GM12892 (cell line): ENCODE measurements around the gene NRM.
A peak's percentile ranks its signal among the peaks of the same experiment; 100 is the strongest.
"Not testable (repeated sequence)": the region's sequence is repeated elsewhere in the genome, so short reads cannot be mapped to it uniquely, and the experiment has no call there.

Experiments
- DNase-seq: peaks from one replicate; pipeline ENCODE4 v3.0.0; 2011; ENCODE audit not compliant: insufficient read length
- FAIRE-seq: peaks from 2 replicates; lab custom pipeline; 2011; peaks lifted over from hg19 to GRCh38; lab: Jason Lieb, UNC
- POLR2A ChIP-seq: IDR thresholded peaks from 2 replicates; pipeline ENCODE4 v1.6.1; 2011; ENCODE audit warnings: low read depth, low read length, control low read depth
- POLR2AphosphoS5 ChIP-seq: IDR thresholded peaks from 2 replicates; pipeline ENCODE4 v1.6.1; 2011; ENCODE audit warnings: low read depth, low read length, control low read depth
- TAF1 ChIP-seq: IDR thresholded peaks from 2 replicates; pipeline ENCODE4 v1.6.1; 2011; ENCODE audit warnings: low read depth, mild to moderate bottlenecking, control low read depth, low read length, borderline replicate concordance

NRM gene

GRCh38 chr6:30724906-30725667, 34.3 kb upstream of the NRM start:
- DNase-seq (no peak), FAIRE-seq (no peak)
- TF ChIP-seq POLR2A: peak; percentile 68; the same call in 1 of the 2 replicates
- no peak for TF ChIP-seq TAF1
- peak; percentile 83 for TF ChIP-seq POLR2AphosphoS5

- TF ChIP-seq POLR2A: peak; percentile 20; the same call in 1 of the 2 replicates
- DNase-seq, FAIRE-seq: not testable (repeated sequence)
Observed at GRCh38 chr6:30723843-30724741, 33.3 kb upstream of the NRM start.

GRCh38 chr6:30723159-30723842, 32.5 kb upstream of the NRM start:
- not testable (repeated sequence) for DNase-seq, FAIRE-seq
- TF ChIP-seq POLR2A: peak; percentile 59
- peak; percentile 48; the same call in 1 of the 2 replicates for TF ChIP-seq POLR2AphosphoS5

- peak; percentile 87 for FAIRE-seq
- peak; percentile 50 for DNase-seq
- TF ChIP-seq TAF1: no peak
- peak; percentile 25 for TF ChIP-seq POLR2A
- peak; percentile 72 for TF ChIP-seq POLR2AphosphoS5
Observed at GRCh38 chr6:30722280-30723112, 31.7 kb upstream of the NRM start.

GRCh38 chr6:30722025-30722279, 31.2 kb upstream of the NRM start:
- not testable (repeated sequence) for FAIRE-seq, DNase-seq

- peak; percentile 71 for DNase-seq
- TF ChIP-seq TAF1 (no peak; the same call in 1 of the 2 replicates), POLR2A (peak; percentile 78), POLR2AphosphoS5 (peak; percentile 88)
- FAIRE-seq: peak; percentile 48
Observed at GRCh38 chr6:30721198-30722024, 30.6 kb upstream of the NRM start.

GRCh38 chr6:30720738-30721197, 30.0 kb upstream of the NRM start:
- FAIRE-seq (no peak), DNase-seq (no peak)

GRCh38 chr6:30719791-30720737, 29.3 kb upstream of the NRM start, which contains the start of gene TUBB:
Gene TUBB (plus strand): TSS chr6:30720352. CDS start chr6:30720507, 155 bp downstream.
- TF ChIP-seq POLR2A (peak; percentile 93), TAF1 (peak; percentile 99), POLR2AphosphoS5 (peak; percentile 91)
- FAIRE-seq (peak; percentile 95), DNase-seq (peak; percentile 70)

More at GRCh38 chr6:30720738-30721197, 30.0 kb upstream of the NRM start:
- TF ChIP-seq POLR2AphosphoS5 (no peak; the same call in 1 of the 2 replicates), TAF1 (no peak), POLR2A (no peak)

GRCh38 chr6:30719356-30719755, 28.6 kb upstream of the NRM start:
- no peak; the same call in 1 of the 2 replicates for TF ChIP-seq POLR2AphosphoS5
- TF ChIP-seq TAF1: no peak
- TF ChIP-seq POLR2A: no peak
- no peak for FAIRE-seq

GRCh38 chr6:30717845-30718720, 27.3 kb upstream of the NRM start:
- FAIRE-seq, DNase-seq: not testable (repeated sequence)

More at GRCh38 chr6:30719356-30719755, 28.6 kb upstream of the NRM start:
- DNase-seq: no peak
